ENCODE data around the gene EYS.

Gene EYS

DNA sequence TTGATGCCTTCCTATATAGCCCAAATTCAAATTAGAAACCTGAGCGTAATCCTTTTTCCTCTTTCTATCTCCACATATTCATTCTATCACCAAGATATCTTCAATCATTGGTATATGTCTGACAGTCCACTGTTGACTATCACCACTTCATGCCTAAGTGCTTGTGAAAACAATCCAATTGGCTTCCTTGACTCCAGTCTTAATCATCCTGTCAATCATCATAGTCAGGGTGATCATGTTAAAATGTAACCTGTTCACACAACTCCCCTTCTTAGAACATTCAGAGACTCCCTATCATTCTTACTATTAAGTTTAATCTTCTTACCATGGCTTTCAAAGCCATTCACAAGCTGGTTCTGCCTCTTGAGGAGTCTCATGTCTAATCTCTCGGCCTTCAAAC lies 1454.8 kb downstream of the EYS start:
- TF ChIP-seq POLR2AphosphoS5 (IDR thresholded peaks at IDR 0.05; ENCODE audit: low read depth, low read length) (no peak), TAF1 (IDR thresholded peaks at IDR 0.05; ENCODE audit: borderline replicate concordance, insufficient read depth, low read length) (no peak), FOXP2 (optimal IDR thresholded peaks at IDR 0.05; ENCODE audit: borderline replicate concordance, extremely low read depth, extremely low read length, insufficient read depth) (no peak), SIN3A (IDR thresholded peaks at IDR 0.05; ENCODE audit: borderline replicate concordance, insufficient read depth, low read length) (no peak)
- TF ChIP-seq, protein P1, sequence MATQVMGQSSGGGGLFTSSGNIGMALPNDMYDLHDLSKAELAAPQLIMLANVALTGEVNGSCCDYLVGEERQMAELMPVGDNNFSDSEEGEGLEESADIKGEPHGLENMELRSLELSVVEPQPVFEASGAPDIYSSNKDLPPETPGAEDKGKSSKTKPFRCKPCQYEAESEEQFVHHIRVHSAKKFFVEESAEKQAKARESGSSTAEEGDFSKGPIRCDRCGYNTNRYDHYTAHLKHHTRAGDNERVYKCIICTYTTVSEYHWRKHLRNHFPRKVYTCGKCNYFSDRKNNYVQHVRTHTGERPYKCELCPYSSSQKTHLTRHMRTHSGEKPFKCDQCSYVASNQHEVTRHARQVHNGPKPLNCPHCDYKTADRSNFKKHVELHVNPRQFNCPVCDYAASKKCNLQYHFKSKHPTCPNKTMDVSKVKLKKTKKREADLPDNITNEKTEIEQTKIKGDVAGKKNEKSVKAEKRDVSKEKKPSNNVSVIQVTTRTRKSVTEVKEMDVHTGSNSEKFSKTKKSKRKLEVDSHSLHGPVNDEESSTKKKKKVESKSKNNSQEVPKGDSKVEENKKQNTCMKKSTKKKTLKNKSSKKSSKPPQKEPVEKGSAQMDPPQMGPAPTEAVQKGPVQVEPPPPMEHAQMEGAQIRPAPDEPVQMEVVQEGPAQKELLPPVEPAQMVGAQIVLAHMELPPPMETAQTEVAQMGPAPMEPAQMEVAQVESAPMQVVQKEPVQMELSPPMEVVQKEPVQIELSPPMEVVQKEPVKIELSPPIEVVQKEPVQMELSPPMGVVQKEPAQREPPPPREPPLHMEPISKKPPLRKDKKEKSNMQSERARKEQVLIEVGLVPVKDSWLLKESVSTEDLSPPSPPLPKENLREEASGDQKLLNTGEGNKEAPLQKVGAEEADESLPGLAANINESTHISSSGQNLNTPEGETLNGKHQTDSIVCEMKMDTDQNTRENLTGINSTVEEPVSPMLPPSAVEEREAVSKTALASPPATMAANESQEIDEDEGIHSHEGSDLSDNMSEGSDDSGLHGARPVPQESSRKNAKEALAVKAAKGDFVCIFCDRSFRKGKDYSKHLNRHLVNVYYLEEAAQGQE (IDR thresholded peaks at IDR 0.05; ENCODE audit: insufficient read depth in 1 of 2, low read depth in 2 of 2, low read length in 2 of 2), result no peak

GRCh38 chr6:64250126-64250525 lies 1456.9 kb downstream of the EYS start:
- TF ChIP-seq, protein P1 (IDR thresholded peaks at IDR 0.05; ENCODE audit: insufficient read depth in 1 of 2, low read depth in 2 of 2, low read length in 2 of 2), result no peak
- no peak for TF ChIP-seq SIN3A (IDR thresholded peaks at IDR 0.05; ENCODE audit: borderline replicate concordance, insufficient read depth, low read length)
- no peak for TF ChIP-seq TAF1 (IDR thresholded peaks at IDR 0.05; ENCODE audit: borderline replicate concordance, insufficient read depth, low read length)
- TF ChIP-seq POLR2AphosphoS5 (IDR thresholded peaks at IDR 0.05; ENCODE audit: low read depth, low read length), result no peak
- TF ChIP-seq FOXP2 (optimal IDR thresholded peaks at IDR 0.05; ENCODE audit: borderline replicate concordance, extremely low read depth, extremely low read length, insufficient read depth), result no peak

DNA sequence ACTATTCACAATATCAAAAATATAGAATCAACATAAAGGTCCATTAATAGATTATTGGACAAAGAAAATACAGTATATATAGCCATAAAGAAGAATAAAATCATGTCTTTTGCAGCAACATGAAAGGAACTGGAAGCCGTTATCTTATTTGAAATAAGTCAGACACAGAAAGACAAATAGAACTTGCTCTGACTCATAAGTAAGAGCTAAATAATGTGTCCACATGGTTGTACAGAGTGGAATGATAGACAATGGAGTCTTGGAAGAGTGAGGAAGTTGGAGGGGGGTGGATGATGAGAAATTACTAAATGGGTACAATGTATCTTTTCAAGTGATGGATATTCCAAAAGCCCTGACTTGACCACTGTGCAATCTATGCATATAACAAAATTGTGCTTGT lies 1457.9 kb downstream of the EYS start:
- TF ChIP-seq POLR2AphosphoS5 (IDR thresholded peaks at IDR 0.05; ENCODE audit: low read depth, low read length) (no peak), SIN3A (IDR thresholded peaks at IDR 0.05; ENCODE audit: borderline replicate concordance, insufficient read depth, low read length) (no peak), FOXP2 (optimal IDR thresholded peaks at IDR 0.05; ENCODE audit: borderline replicate concordance, extremely low read depth, extremely low read length, insufficient read depth) (no peak), TAF1 (IDR thresholded peaks at IDR 0.05; ENCODE audit: borderline replicate concordance, insufficient read depth, low read length) (no peak)
- TF ChIP-seq, protein P1 (IDR thresholded peaks at IDR 0.05; ENCODE audit: insufficient read depth in 1 of 2, low read depth in 2 of 2, low read length in 2 of 2), result no peak

GRCh38 chr6:64243618-64244017 lies 1463.4 kb downstream of the EYS start:
- TF ChIP-seq SIN3A (IDR thresholded peaks at IDR 0.05; ENCODE audit: borderline replicate concordance, insufficient read depth, low read length), result no peak

DNA sequence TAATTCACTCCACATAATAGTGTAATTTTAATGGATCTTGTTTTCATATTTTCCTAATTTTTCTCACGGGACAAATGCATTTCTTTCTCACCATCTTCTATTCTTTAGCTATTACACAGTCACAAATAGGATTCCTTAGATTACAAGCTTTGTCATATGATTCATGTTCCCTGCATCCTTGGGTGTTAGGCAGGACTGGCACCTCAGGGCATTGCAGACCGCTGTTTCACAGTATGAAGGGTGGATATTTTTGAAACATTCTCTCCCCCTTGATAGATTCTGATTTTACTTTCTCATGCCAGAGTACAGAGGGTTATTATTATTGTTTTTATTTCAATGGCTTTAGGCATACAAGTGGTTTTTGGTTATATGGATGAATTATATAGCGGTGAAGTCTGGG lies 1469.0 kb downstream of the EYS start:
- TF ChIP-seq, protein P1 (IDR thresholded peaks at IDR 0.05; ENCODE audit: insufficient read depth in 1 of 2, low read depth in 2 of 2, low read length in 2 of 2), result no peak
- TF ChIP-seq FOXP2 (optimal IDR thresholded peaks at IDR 0.05; ENCODE audit: borderline replicate concordance, extremely low read depth, extremely low read length, insufficient read depth) (no peak), SIN3A (IDR thresholded peaks at IDR 0.05; ENCODE audit: borderline replicate concordance, insufficient read depth, low read length) (no peak), TAF1 (IDR thresholded peaks at IDR 0.05; ENCODE audit: borderline replicate concordance, insufficient read depth, low read length) (no peak), POLR2AphosphoS5 (IDR thresholded peaks at IDR 0.05; ENCODE audit: low read depth, low read length) (no peak)
